Measurements from ENCODE around the gene ZNF22. TPM values are rescaled to one million over a fixed set of nuclear protein-coding genes. Genes with fewer than 3 reads are reported as not detected.
A peak's percentile ranks its signal among the peaks of the same experiment; 100 is the strongest.

The ZNF22 gene
- total RNA-seq, 1 donor from 2014 or later: 45.2 TPM

GRCh38 chr10:44977287-44978212, 23.2 kb upstream of the ZNF22 start:
- no peak for DNase-seq (ENCODE audit: low spot score in 2 of 2, unreplicated experiment in 2 of 2)
- Mint-ChIP-seq H3K36me3 (no peaks in the 10 kb centered on the region), H3K9me3 (no peaks in the 10 kb centered on the region), H3K27ac (peak overlapping the region; percentile 89), H3K4me3 (peak overlapping the region; percentile 72), H3K4me1 (peaks cover 80% of the 10 kb centered on the region), H3K27me3 (ENCODE audit: low read depth) (no peaks in the 10 kb centered on the region)
- no peak for TF ChIP-seq CTCF (IDR thresholded peaks at IDR 0.05; ENCODE audit: unreplicated experiment)

- H3K4me3 Mint-ChIP-seq: peak overlapping the region; percentile 72
- H3K36me3 Mint-ChIP-seq: no peaks in the 10 kb centered on the region
- no peaks in the 10 kb centered on the region for H3K9me3 Mint-ChIP-seq
- no peak for TF ChIP-seq CTCF (IDR thresholded peaks at IDR 0.05; ENCODE audit: unreplicated experiment)
- no peaks in the 10 kb centered on the region for H3K27me3 Mint-ChIP-seq (ENCODE audit: low read depth)
- H3K27ac Mint-ChIP-seq: peak overlapping the region; percentile 91
- no peak for DNase-seq (ENCODE audit: low spot score in 2 of 2, unreplicated experiment in 2 of 2)
- H3K4me1 Mint-ChIP-seq: peaks cover 77% of the 10 kb centered on the region
Measured at GRCh38 chr10:44978213-44978569, 22.5 kb upstream of the ZNF22 start.

DNA sequence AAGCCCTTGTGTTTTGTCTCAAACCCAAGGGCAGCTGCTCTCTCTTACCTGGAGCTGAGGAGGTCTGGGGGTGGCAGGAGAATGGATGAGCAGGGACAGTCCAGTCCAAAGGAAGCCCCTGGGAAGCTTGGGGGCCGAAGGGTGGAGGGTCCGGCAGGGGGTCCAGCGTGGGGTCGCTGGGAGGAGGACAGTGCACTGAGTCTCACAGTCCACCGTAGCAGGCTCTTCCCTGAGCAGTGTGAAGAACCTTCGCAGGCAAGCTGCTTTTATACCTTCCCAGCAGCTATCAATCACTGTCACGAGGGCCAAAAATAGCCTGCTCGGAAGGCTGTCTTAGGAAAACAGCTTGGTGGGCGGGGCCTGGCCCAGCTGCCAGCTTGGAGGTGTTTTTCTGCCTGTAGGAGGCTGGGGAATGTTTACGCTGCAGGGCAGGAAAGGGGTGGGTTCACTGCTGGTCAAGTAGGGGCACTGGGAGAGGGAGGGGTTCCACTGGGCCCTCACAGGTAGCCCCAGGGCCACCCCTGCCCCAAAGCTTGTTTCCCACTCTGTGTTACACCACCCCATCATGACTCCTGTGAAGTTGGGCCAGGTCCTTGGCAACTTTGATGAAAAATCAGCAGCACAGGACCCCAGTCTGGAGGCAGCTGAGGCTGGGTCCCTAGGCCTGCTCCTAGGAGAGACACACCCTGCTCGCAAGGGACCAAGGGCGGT, 22.0 kb upstream of the ZNF22 start, which contains the start of gene DEPP1:
Gene DEPP1 (minus strand): TSS at position 240 of the 711 bp plus-strand sequence. CDS start 779 bp downstream, outside the sequence.
- Mint-ChIP-seq H3K9me3 (no peaks in the 10 kb centered on the region), H3K4me3 (peak within 1 kb of the TSS; percentile 72), H3K36me3 (no peaks in the 10 kb centered on the region), H3K4me1 (peaks cover 72% of the 10 kb centered on the region), H3K27me3 (ENCODE audit: low read depth) (no peaks in the 10 kb centered on the region), H3K27ac (peak within 1 kb of the TSS; percentile 91)
- peak; percentile 82 to 89 for DNase-seq (ENCODE audit: low spot score in 2 of 2, unreplicated experiment in 2 of 2)
- TF ChIP-seq CTCF (IDR thresholded peaks at IDR 0.05; ENCODE audit: unreplicated experiment): no peak

DNA sequence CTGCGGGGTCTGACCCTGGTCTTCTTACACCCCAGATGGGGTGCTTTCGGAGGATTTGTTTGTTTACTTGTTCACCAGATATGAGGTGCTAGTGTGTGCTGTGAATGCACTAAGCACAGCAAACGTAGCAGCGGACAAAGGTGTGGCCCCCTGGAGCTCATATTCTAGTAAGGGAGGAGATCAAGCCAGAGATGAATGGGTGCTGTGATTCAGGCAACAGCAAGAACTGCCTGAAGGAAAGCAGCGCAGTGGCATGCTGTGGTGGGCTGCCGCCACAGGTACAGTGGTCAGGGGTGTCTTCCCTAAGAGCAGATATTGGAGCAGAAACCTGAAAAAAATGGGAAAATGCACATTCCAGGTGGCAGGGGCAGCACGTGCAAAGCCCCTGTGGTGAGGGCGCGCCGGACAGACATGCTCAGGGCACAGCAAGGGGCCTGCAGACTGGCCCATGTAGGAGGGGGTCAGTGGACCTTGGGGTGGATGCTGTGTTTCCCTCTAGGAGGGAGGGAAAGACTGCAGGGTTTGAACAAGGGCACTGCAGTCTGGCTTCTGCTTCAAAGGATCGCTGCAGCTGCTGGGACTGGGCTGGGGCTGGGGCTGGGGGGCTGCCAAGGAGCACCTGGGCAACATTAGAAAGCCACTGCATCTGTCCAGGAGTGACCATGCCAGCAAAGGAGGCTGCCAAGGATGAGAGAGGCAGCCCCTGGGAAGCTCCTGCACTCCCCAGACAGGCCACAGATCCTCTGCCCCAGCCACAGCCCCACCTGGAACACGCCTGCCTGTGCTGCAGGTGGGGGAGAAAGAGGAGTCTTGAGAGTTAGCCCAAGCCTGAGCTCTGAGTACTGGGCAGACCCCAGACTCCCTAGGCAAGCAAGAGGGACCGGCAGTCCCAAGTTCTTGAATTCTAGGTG, 21.2 kb upstream of the ZNF22 start:
- no peak overlapping the region for H3K4me3 Mint-ChIP-seq
- no peaks in the 10 kb centered on the region for H3K9me3 Mint-ChIP-seq
- peaks cover 64% of the 10 kb centered on the region for H3K4me1 Mint-ChIP-seq
- H3K27ac Mint-ChIP-seq: peak overlapping the region; percentile 91
- no peak for TF ChIP-seq CTCF (IDR thresholded peaks at IDR 0.05; ENCODE audit: unreplicated experiment)
- no peaks in the 10 kb centered on the region for H3K27me3 Mint-ChIP-seq (ENCODE audit: low read depth)
- DNase-seq (ENCODE audit: low spot score in 2 of 2, unreplicated experiment in 2 of 2): no peak
- no peaks in the 10 kb centered on the region for H3K36me3 Mint-ChIP-seq
